Measurements from ENCODE around the gene HAGH. TPM values are rescaled to one million over a fixed set of nuclear protein-coding genes. Genes with fewer than 3 reads are reported as not detected.
A peak's percentile ranks its signal among the peaks of the same experiment; 100 is the strongest.

The HAGH gene
- total and polyA plus RNA-seq, 9 of the 15 experiments (the other 6 are each of a cell fraction or from before 2014, with no cell fraction given), result 0.46 to 35.1 (median 16.8) TPM

DNA sequence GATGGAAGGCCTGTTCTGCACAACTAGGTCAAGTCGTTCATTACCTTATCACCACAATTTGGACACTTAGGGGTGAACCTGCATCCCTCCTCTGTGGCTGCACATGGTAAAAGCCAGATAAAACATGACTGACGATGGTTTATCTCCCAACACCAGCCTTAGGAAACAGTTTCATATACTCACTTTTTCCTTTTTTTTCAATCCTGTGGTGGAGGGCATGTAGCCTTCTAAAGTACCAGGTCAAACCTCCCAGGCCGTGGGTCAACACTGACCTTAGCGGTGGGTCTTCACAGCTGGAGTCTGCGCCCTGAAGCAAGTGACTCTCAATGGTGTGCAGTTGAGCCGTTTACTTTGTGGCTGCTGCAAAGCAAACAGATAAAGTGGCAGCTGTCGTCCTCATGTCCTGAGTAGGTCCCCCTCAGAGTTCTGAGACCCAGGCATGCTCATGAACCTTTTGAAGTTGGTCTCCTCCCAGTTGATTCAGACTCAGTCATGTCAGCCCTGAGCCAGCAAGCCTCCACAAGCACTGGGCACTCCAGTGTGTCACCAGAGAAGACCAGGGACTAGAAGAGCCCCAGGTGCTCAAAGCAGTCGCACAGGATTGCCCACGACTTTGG is 6.3 kb upstream of the HAGH start (continued):
- no peak for TF ChIP-seq PBX2 (CRISPR knock-in tag; IDR thresholded peaks at IDR 0.05; ENCODE audit: low read depth)
- peak; percentile 75; the same call in 1 of the 2 replicates for TF ChIP-seq PBX2 (tag; conservative IDR thresholded peaks at IDR 0.05; ENCODE audit: low read depth)
- TF ChIP-seq SAP30 (IDR thresholded peaks at IDR 0.05; ENCODE audit: borderline replicate concordance, insufficient read depth, low read depth, low read length, poor library complexity, severe bottlenecking), result no peak
- TF ChIP-seq CHD4 (IDR thresholded peaks at IDR 0.05; ENCODE audit: insufficient read depth, insufficient replicate concordance, low read depth, low read length, poor library complexity, severe bottlenecking), result no peak
- TF ChIP-seq NFXL1 (CRISPR knock-in tag; IDR thresholded peaks at IDR 0.05), result no peak
- no peak for TF ChIP-seq RFX5 (IDR thresholded peaks at IDR 0.05; ENCODE audit: low read depth, low read length)
- TF ChIP-seq ZNF507 (tag; conservative IDR thresholded peaks at IDR 0.05), result no peak
- TF ChIP-seq ZNF384 (IDR thresholded peaks at IDR 0.05; ENCODE audit: low read depth, low read length), result peak; percentile 98
- no peak for TF ChIP-seq DEAF1 (CRISPR knock-in tag; IDR thresholded peaks at IDR 0.05)
- TF ChIP-seq THRAP3 (IDR thresholded peaks at IDR 0.05; ENCODE audit: borderline replicate concordance), result no peak
- TF ChIP-seq EP400 (IDR thresholded peaks at IDR 0.05), result peak; percentile 48; the same call in 1 of the 2 replicates
- TF ChIP-seq E2F3 (CRISPR knock-in tag; IDR thresholded peaks at IDR 0.05), result no peak
- TF ChIP-seq POLR2B (IDR thresholded peaks at IDR 0.05; ENCODE audit: low read depth, partially characterized antibody), result no peak
- TF ChIP-seq ZNF75A (CRISPR knock-in tag; IDR thresholded peaks at IDR 0.05), result no peak
- no peak for TF ChIP-seq TCF7L2 (IDR thresholded peaks at IDR 0.05; ENCODE audit: low read depth, low read length)
- TF ChIP-seq, protein P1, sequence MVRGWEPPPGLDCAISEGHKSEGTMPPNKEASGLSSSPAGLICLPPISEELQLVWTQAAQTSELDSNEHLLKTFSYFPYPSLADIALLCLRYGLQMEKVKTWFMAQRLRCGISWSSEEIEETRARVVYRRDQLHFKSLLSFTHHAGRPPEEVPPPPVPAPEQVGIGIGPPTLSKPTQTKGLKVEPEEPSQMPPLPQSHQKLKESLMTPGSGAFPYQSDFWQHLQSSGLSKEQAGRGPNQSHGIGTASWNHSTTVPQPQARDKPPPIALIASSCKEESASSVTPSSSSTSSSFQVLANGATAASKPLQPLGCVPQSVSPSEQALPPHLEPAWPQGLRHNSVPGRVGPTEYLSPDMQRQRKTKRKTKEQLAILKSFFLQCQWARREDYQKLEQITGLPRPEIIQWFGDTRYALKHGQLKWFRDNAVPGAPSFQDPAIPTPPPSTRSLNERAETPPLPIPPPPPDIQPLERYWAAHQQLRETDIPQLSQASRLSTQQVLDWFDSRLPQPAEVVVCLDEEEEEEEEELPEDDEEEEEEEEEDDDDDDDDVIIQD (CRISPR knock-in tag; IDR thresholded peaks at IDR 0.05), result no peak
- TF ChIP-seq LCOR (CRISPR knock-in tag; IDR thresholded peaks at IDR 0.05), result peak; percentile 99
- peak; percentile 99 for TF ChIP-seq CBFA2T3 (IDR thresholded peaks at IDR 0.05)
- peak; percentile 37; the same call in 1 of the 2 replicates for TF ChIP-seq FOXP1 (CRISPR knock-in tag; IDR thresholded peaks at IDR 0.05)
- no peak for TF ChIP-seq HNRNPL (IDR thresholded peaks at IDR 0.05; ENCODE audit: low read depth, low read length)
- TF ChIP-seq, protein P2, sequence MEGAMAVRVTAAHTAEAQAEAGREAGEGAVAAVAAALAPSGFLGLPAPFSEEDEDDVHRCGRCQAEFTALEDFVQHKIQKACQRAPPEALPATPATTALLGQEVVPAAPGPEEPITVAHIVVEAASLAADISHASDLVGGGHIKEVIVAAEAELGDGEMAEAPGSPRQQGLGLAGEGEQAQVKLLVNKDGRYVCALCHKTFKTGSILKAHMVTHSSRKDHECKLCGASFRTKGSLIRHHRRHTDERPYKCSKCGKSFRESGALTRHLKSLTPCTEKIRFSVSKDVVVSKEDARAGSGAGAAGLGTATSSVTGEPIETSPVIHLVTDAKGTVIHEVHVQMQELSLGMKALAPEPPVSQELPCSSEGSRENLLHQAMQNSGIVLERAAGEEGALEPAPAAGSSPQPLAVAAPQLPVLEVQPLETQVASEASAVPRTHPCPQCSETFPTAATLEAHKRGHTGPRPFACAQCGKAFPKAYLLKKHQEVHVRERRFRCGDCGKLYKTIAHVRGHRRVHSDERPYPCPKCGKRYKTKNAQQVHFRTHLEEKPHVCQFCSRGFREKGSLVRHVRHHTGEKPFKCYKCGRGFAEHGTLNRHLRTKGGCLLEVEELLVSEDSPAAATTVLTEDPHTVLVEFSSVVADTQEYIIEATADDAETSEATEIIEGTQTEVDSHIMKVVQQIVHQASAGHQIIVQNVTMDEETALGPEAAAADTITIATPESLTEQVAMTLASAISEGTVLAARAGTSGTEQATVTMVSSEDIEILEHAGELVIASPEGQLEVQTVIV (CRISPR knock-in tag; IDR thresholded peaks at IDR 0.05; ENCODE audit: borderline replicate concordance), result no peak

All from K562 (cell line).